Endometrial microvascular endothelial cells (primary cell): ENCODE measurements around the gene STXBP5. TPM values are rescaled to one million over a fixed set of nuclear protein-coding genes. Genes with fewer than 3 reads are reported as not detected.

Experiments
- in situ Hi-C: cut with HindIII; loops from 2 replicates; pipeline ENCODE4 v1.10.0; 2017; ENCODE audit warnings: low sequenced_read_pairs, low pct_unique_long_range_greater_than_20kb; ENCODE audit errors: inconsistent ontology term
- total RNA-seq: library from RNA; depleted of rRNA; stranded (reverse); fragments of >200 nt; gene quantifications from one replicate; pipeline ENCODE4 v1.2.3, GENCODE V29; 2015; ENCODE audit errors: inconsistent ontology term

STXBP5 gene
- 22.7 TPM for total RNA-seq

GRCh38 chr6:147204060-147204785 lies at the start of gene STXBP5:
Gene STXBP5 (plus strand): TSS chr6:147204417. CDS start chr6:147204533, 116 bp downstream.
- in situ Hi-C loops = no loop called here

GRCh38 chr6:147154454-147154853 lies 49.8 kb upstream of the STXBP5 start:
- in situ Hi-C loops = no loop called here

- in situ Hi-C loops = no loop called here
Measured at GRCh38 chr6:147156218-147156617, 48.0 kb upstream of the STXBP5 start.

GRCh38 chr6:147156799-147157382 lies 47.3 kb upstream of the STXBP5 start:
- in situ Hi-C loops = no loop called here

DNA sequence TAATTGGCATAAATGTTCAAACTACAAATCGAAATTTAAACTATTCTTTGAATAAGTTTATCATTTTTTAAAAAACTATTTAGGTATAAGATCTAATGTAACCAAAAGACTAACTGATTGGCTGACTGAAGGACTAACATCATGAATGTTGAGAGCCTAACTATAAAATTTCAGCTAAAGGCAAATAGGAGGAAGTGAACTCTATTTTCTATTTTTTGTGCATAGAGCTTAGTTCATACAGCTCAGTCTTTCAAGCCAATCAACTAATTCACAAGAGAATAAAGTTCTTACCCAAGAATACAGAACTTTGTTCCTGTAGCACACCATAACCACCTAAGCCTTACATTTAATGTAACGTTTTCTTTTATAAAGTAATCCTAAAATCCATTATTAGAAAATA lies 46.3 kb upstream of the STXBP5 start:
- in situ Hi-C loops = no loop called here

DNA sequence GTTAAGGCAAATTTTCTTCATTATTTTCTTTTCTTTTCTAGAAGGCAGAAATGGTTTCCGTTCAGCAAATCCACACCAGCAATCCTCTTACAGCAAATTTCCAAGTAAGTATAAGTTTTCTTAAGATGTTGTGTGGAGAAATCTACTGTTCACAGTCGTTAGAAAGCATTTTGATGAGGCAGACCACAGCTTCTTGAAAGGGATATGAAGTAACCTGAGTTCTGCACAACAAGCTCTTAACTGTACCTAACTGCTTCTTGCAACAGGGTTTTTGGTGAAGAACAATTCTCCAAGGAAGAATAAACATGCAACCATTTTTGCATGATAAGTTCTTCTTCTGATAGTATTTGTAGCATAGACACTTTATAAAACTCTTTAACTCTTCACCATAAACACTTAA lies 45.3 kb upstream of the STXBP5 start:
- in situ Hi-C loops = no loop called here

- in situ Hi-C loops = no loop called here
Measured at GRCh38 chr6:147159536-147160374, 44.5 kb upstream of the STXBP5 start.

GRCh38 chr6:147160593-147160992 lies 43.6 kb upstream of the STXBP5 start:
- in situ Hi-C loops = no loop called here

- in situ Hi-C loops = no loop called here
Measured at GRCh38 chr6:147161253-147161973, 42.8 kb upstream of the STXBP5 start.

- in situ Hi-C loops = no loop called here
Measured at GRCh38 chr6:147161974-147162495, 42.2 kb upstream of the STXBP5 start.

DNA sequence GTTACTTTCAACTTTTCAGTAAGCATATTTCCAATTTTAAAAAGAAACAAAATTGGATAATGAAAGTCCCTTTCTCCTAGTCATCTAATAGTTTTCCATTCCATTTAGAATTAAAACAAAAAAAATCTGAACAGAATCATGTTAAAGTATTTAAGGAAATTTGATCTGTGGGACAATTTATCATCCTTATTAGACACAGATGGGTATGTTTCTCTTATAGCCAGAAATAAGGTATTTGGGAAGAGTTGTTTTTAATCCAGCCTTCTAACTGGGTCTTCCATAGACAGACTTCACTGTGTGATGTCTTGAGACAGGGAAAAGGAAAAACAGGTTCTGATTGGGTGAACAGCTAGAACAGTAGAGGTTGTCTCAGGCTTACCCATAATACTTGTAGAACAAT lies 39.5 kb upstream of the STXBP5 start:
- in situ Hi-C loops = no loop called here

DNA sequence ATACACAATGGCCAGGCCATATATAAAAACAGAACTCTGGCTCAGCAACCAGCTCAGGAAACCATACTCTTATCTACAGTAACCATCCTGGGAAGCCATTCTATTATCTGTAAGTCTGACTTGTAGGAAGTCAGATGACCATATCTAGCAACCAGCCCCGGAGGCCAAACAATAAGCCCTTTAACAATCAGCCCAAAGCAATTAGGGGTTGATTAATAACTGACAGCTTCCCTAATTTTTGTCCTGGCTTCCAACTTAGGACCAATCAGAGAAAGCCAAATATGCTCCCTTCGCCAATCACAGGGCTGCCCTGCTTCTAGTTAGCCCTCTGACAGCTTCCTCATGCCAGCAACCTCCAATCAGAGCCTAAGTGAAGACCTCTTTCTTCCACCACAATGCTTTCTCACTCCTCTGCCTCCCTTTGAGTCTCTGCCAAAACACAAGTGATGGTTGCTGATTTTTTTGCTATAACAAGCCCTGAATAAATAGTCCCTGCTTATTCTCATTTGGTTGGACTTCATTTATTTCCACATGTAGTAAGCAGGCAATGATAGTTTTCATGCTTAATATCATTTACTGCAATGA lies 37.8 kb upstream of the STXBP5 start:
- in situ Hi-C loops = no loop called here

DNA sequence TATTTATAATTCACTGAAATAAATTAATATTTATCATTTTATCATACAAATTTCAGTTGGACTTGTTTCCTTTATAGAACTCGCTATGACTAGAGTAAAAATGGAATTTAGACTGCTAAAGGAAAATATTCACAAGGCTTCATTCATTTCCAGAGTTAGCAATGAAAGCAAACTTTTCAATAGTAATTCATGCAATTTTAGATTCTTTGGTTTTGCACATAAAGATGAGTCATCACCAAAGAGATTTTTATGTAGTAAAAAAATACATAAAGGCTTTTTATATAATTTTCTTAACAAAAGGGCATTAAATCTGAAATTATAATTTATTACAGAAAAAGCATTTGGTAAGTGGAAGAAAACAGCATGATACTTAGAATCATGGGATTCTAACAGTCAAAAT lies 37.2 kb upstream of the STXBP5 start:
- in situ Hi-C loops = no loop called here

- in situ Hi-C loops = no loop called here
Measured at GRCh38 chr6:147167576-147168461, 36.4 kb upstream of the STXBP5 start.

- in situ Hi-C loops = no loop called here
Measured at GRCh38 chr6:147169529-147169928, 34.7 kb upstream of the STXBP5 start.

DNA sequence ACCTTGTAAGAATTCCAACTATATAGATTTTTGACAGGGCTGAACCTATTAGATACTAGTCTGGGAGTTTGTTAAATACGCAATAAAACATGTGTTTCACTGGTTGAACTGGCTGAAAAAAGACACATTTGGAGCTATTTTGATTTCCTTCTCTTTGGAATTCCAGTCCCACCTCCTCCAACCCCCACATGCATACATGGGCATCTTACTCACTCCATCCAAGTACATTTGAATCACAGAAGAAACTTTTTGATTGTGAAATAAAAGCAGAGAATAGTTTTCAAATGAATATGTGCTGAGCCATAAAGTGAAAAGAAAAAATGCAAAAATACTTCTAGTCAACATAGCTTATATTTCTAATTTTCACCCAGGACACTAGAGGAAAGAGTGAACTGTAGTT lies 33.9 kb upstream of the STXBP5 start:
- in situ Hi-C loops = no loop called here

DNA sequence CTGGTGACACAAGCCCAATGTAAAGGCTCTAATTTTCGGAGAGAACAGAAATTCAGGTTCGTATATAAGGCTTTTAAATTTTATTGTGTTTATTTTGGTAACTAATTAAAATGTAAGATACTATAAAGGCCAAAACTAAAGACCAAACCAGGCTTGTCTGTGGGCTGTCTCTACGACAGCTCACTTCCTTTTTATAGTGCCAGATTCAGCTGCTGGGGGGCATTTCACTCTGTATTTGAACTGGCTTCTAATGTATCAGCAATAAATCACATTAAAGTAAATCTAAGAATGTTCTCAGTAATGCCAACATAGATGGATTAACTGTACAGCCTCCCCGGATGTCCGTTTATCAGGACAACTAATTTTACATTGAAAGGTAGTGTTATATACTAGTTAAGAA lies 31.1 kb upstream of the STXBP5 start:
- in situ Hi-C loops = no loop called here
